ENCODE results near the gene KATNA1.

DNA sequence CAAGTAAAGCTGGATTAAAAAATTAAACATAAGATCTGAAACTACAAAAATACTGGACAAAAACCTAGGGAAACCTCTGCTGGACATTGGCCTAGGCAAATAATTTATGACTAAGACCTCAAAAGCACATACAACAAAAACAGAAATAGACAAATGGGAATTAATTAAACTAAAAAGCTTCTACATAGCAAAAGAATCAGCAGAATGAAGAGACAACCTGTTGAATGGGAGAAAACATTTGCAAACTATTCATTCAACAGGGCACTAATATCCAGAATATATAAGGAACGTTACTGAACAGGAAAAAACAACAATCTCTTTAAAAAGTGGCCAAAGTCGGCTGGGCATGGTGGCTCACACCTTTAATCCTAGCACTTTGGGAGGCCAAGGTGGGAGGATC, 89.1 kb downstream of the KATNA1 start:
- TF ChIP-seq, protein P1, sequence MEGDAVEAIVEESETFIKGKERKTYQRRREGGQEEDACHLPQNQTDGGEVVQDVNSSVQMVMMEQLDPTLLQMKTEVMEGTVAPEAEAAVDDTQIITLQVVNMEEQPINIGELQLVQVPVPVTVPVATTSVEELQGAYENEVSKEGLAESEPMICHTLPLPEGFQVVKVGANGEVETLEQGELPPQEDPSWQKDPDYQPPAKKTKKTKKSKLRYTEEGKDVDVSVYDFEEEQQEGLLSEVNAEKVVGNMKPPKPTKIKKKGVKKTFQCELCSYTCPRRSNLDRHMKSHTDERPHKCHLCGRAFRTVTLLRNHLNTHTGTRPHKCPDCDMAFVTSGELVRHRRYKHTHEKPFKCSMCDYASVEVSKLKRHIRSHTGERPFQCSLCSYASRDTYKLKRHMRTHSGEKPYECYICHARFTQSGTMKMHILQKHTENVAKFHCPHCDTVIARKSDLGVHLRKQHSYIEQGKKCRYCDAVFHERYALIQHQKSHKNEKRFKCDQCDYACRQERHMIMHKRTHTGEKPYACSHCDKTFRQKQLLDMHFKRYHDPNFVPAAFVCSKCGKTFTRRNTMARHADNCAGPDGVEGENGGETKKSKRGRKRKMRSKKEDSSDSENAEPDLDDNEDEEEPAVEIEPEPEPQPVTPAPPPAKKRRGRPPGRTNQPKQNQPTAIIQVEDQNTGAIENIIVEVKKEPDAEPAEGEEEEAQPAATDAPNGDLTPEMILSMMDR (IDR thresholded peaks at IDR 0.05) = no peak
- TF ChIP-seq POLR2A (IDR thresholded peaks at IDR 0.05) = no peak

Data from body of pancreas (tissue), 4 donors.